ENCODE measurements around the gene SFR1.

GRCh38 chr10:104077663-104078151 lies 44.3 kb upstream of the SFR1 start:
- TF ChIP-seq EZH2 (optimal IDR thresholded peaks at IDR 0.05; ENCODE audit: low read depth, low read length): no peak
- no peak for TF ChIP-seq CTCF (IDR thresholded peaks at IDR 0.05; ENCODE audit: low read length)
- TF ChIP-seq EZH2phosphoT487 (IDR thresholded peaks at IDR 0.05; ENCODE audit: low read length): no peak

Data from MM.1S (cell line).